Stimulated activated CD4-positive, alpha-beta T cell treated with anti-CD3 and anti-CD28 coated beads, Interleukin-1b, Interleukin-23, amount 100 ng/mL, for 24 hours (primary cell): ENCODE data around the gene GUCA1A.
A peak's percentile ranks its signal among the peaks of the same experiment; 100 is the strongest.

ENCODE experiments used
- DNase-seq, 4 experiments: peaks; one replicate each; pipeline ENCODE4 v3.0.0-alpha.2; 2020; ENCODE audit warnings: low read depth in 4 of 4, low spot score in 1 of 4

The GUCA1A gene

GRCh38 chr6:42173101-42173500, at the start of gene GUCA1A:
GUCA1A (plus strand) TSS chr6:42173364; CDS start chr6:42173614, 250 bp downstream.
- DNase-seq: no peak

GRCh38 chr6:42123379-42124103, 49.6 kb upstream of the GUCA1A start:
- DNase-seq: no peak

GRCh38 chr6:42124223-42124836, 48.8 kb upstream of the GUCA1A start:
- DNase-seq: no peak

GRCh38 chr6:42125231-42125630, 47.9 kb upstream of the GUCA1A start:
- no peak for DNase-seq

GRCh38 chr6:42125663-42126062, 47.5 kb upstream of the GUCA1A start:
- no peak for DNase-seq

GRCh38 chr6:42128460-42129359, 44.5 kb upstream of the GUCA1A start:
- DNase-seq: no peak

GRCh38 chr6:42129360-42129676, 43.8 kb upstream of the GUCA1A start:
- DNase-seq: no peak

GRCh38 chr6:42131531-42131930, 41.6 kb upstream of the GUCA1A start:
- DNase-seq: no peak

- no peak for DNase-seq
These were observed 39.2 kb upstream of the GUCA1A start for GRCh38 chr6:42133926-42134325.

GRCh38 chr6:42135161-42135560, 38.0 kb upstream of the GUCA1A start:
- no peak for DNase-seq

- no peak for DNase-seq
These were observed 37.4 kb upstream of the GUCA1A start for GRCh38 chr6:42135722-42136121.

- DNase-seq: peak in 1 of 4 experiments; percentile 21
These were observed 36.5 kb upstream of the GUCA1A start for GRCh38 chr6:42136508-42137193.

- DNase-seq: no peak
These were observed 35.9 kb upstream of the GUCA1A start for GRCh38 chr6:42137194-42137753.

- DNase-seq: no peak
These were observed 35.0 kb upstream of the GUCA1A start for GRCh38 chr6:42138190-42138589.

- no peak for DNase-seq
These were observed 34.2 kb upstream of the GUCA1A start for GRCh38 chr6:42138630-42139619.

- DNase-seq: no peak
These were observed 33.1 kb upstream of the GUCA1A start for GRCh38 chr6:42140032-42140431.

GRCh38 chr6:42140756-42141602, 32.2 kb upstream of the GUCA1A start:
- DNase-seq: no peak

GRCh38 chr6:42141603-42142117, 31.5 kb upstream of the GUCA1A start:
- DNase-seq: no peak
